H1 (cell line): ENCODE measurements around the gene HOXD11. TPM values are rescaled to one million over a fixed set of nuclear protein-coding genes. Genes with fewer than 3 reads are reported as not detected.

Experiments used
- CTCF ChIA-PET: fragments of 300-600 bp; sonication (Branson Sonifier 250); formaldehyde crosslinking; loops from one replicate; lab custom pipeline; 2021; ENCODE audit not compliant: partially characterized antibody; lab: Charles Lee
- POLR2A ChIA-PET: fragments of 300-600 bp; sonication (Branson Sonifier 250); formaldehyde crosslinking; loops from one replicate; lab custom pipeline; 2021; ENCODE audit warnings: inconsistent platforms; ENCODE audit not compliant: partially characterized antibody; lab: Charles Lee
- DNase-seq, 2 experiments: peaks; one replicate each; pipeline versions ENCODE4 v3.0.0 to v3.0.0-alpha.2; 2010 to 2022; ENCODE audit warnings: low spot score in 2 of 2, low read depth in 1 of 2, mixed read lengths in 1 of 2
- FAIRE-seq: peaks from 2 replicates; lab custom pipeline; 2011; peaks lifted over from hg19 to GRCh38; lab: Jason Lieb, UNC
- H2AFZ ChIP-seq: 2 replicates; pipeline ENCODE4 v1.8.1; 2012; ENCODE audit warnings: low read length, inconsistent platforms
- H2AK5ac ChIP-seq: 2 replicates; pipeline ENCODE4 v1.6.1; 2013; ENCODE audit warnings: low read depth, low read length
- H2BK120ac ChIP-seq: replicated peaks from 2 replicates; pipeline ENCODE3; 2013; ENCODE audit warnings: low read depth, low read length, inconsistent platforms
- H2BK12ac ChIP-seq: 2 replicates; pipeline ENCODE4 v1.6.1; 2013; ENCODE audit warnings: low read depth, low read length
- H2BK15ac ChIP-seq: 2 replicates; pipeline ENCODE4 v1.6.1; 2013; ENCODE audit warnings: low read length
- H2BK20ac ChIP-seq: 2 replicates; pipeline ENCODE4 v1.6.1; 2013; ENCODE audit warnings: low read length
- H2BK5ac ChIP-seq: 2 replicates; pipeline ENCODE4 v1.6.1; 2013; ENCODE audit warnings: low read depth, low read length
- H3K14ac ChIP-seq: 2 replicates; pipeline ENCODE4 v1.6.1; 2013; ENCODE audit warnings: inconsistent platforms; ENCODE audit not compliant: insufficient read length
- H3K18ac ChIP-seq: 2 replicates; pipeline ENCODE4 v1.6.1; 2013; ENCODE audit warnings: low read length; ENCODE audit errors: extremely low read depth
- H3K23ac ChIP-seq: 2 replicates; pipeline ENCODE4 v1.6.1; 2013; ENCODE audit warnings: inconsistent platforms; ENCODE audit not compliant: insufficient read length
- H3K23me2 ChIP-seq: 2 replicates; pipeline ENCODE4 v1.6.1; 2013; ENCODE audit warnings: low read depth, low read length
- H3K27ac ChIP-seq: 2 replicates; pipeline ENCODE4 v1.6.1; 2011; ENCODE audit warnings: low read depth, low read length, inconsistent platforms
- H3K27me3 ChIP-seq, 4 experiments: replicated peaks in 1 of 4; 1 replicate in 1 of 4; 2 replicates in 3 of 4; pipeline versions ENCODE4 v1.6.1 to v1.8.1; 2011 to 2013; ENCODE audit warnings: low read length in 3 of 4, mild to moderate bottlenecking in 3 of 4, inconsistent platforms in 2 of 4, mixed read lengths in 2 of 4, moderate library complexity in 1 of 4; ENCODE audit not compliant: control insufficient read depth in 3 of 4, insufficient read depth in 3 of 4; ENCODE audit errors: extremely low read depth in 1 of 4
- H3K36me3 ChIP-seq, 4 experiments: 2 replicates each; pipeline versions ENCODE4 v1.6.1 to v1.8.1; 2011 to 2013; ENCODE audit warnings: mild to moderate bottlenecking in 4 of 4, low read length in 3 of 4, moderate library complexity in 2 of 4, control low read depth in 1 of 4, inconsistent platforms in 1 of 4; ENCODE audit not compliant: insufficient read depth in 4 of 4, control insufficient read depth in 2 of 4
- H3K4ac ChIP-seq: replicated peaks from 2 replicates; pipeline ENCODE3; 2013; ENCODE audit warnings: low read length, low read depth, mixed read lengths, inconsistent platforms; ENCODE audit not compliant: insufficient read length
- H3K4me1 ChIP-seq, 4 experiments: replicated peaks in 1 of 4; 1 replicate in 1 of 4; 2 replicates in 3 of 4; pipeline versions ENCODE4 v1.6.1 to v1.8.1; 2011 to 2013; ENCODE audit warnings: low read length in 3 of 4, inconsistent platforms in 2 of 4, mixed read lengths in 1 of 4; ENCODE audit not compliant: insufficient read depth in 4 of 4, control insufficient read depth in 3 of 4
- H3K4me2 ChIP-seq, 2 experiments: 2 replicates each; pipeline versions ENCODE4 v1.6.1 to v1.8.1; 2011 to 2013; ENCODE audit warnings: low read depth in 2 of 2, low read length in 2 of 2, control low read depth in 1 of 2, inconsistent platforms in 1 of 2, mild to moderate bottlenecking in 1 of 2; ENCODE audit not compliant: insufficient read depth in 1 of 2
- H3K4me3 ChIP-seq, 4 experiments: fragments of 200-600, 300-600 bp in 1 of 4; sonication (generic), shearing (Covaris generic), sonication (Bioruptor Twin) in 1 of 4; 2 replicates each; pipeline versions ENCODE4 v1.5.1 to v1.8.1; 2011 to 2016; ENCODE audit warnings: low read length in 4 of 4, low read depth in 3 of 4, control low read depth in 2 of 4, inconsistent platforms in 2 of 4, mild to moderate bottlenecking in 2 of 4, mixed read lengths in 1 of 4, moderate library complexity in 1 of 4; ENCODE audit not compliant: insufficient read depth in 2 of 4; ENCODE audit errors: extremely low read depth in 1 of 4
- H3K56ac ChIP-seq: replicated peaks from 2 replicates; pipeline ENCODE3; 2013; ENCODE audit warnings: low read depth, mild to moderate bottlenecking, mixed read lengths, low read length, inconsistent platforms; ENCODE audit not compliant: insufficient read length
- H3K79me1 ChIP-seq: 2 replicates; pipeline ENCODE4 v1.6.1; 2013; ENCODE audit warnings: low read depth, low read length, control low read depth
- H3K79me2 ChIP-seq, 2 experiments: 2 replicates each; pipeline versions ENCODE4 v1.6.1 to v1.8.1; 2012 to 2013; ENCODE audit warnings: low read length in 2 of 2, mild to moderate bottlenecking in 2 of 2, inconsistent platforms in 1 of 2; ENCODE audit not compliant: insufficient read depth in 2 of 2, control insufficient read depth in 1 of 2
- H3K9ac ChIP-seq, 4 experiments: replicated peaks in 1 of 4; 1 replicate in 1 of 4; 2 replicates in 3 of 4; pipeline versions ENCODE4 v1.6.1 to v1.8.1; 2011 to 2013; ENCODE audit warnings: low read depth in 3 of 4, low read length in 3 of 4, control low read depth in 2 of 4, mild to moderate bottlenecking in 2 of 4, moderate library complexity in 2 of 4, inconsistent platforms in 1 of 4; ENCODE audit errors: extremely low read depth in 1 of 4
- H3K9me3 ChIP-seq, 2 experiments: 2 replicates each; pipeline versions ENCODE4 v1.6.1 to v1.8.1; 2012 to 2013; ENCODE audit warnings: mild to moderate bottlenecking in 2 of 2, moderate library complexity in 2 of 2, control low read depth in 1 of 2, inconsistent platforms in 1 of 2, low read depth in 1 of 2, low read length in 1 of 2, mixed read lengths in 1 of 2; ENCODE audit not compliant: insufficient read depth in 2 of 2
- H4K20me1 ChIP-seq, 2 experiments: replicated peaks in 1 of 2; 2 replicates each; pipeline versions ENCODE3 to v1.8.1; 2011 to 2013; ENCODE audit warnings: inconsistent platforms in 2 of 2, low read length in 2 of 2, mild to moderate bottlenecking in 1 of 2; ENCODE audit not compliant: insufficient read depth in 2 of 2, control insufficient read depth in 1 of 2
- H4K5ac ChIP-seq: 2 replicates; pipeline ENCODE4 v1.6.1; 2013; ENCODE audit warnings: low read length, low read depth, mixed read lengths, inconsistent platforms; ENCODE audit not compliant: insufficient read length
- H4K8ac ChIP-seq: 2 replicates; pipeline ENCODE4 v1.8.0; 2013; ENCODE audit warnings: mild to moderate bottlenecking, moderate library complexity, low read length, inconsistent platforms; ENCODE audit not compliant: insufficient read depth; ENCODE audit errors: extremely low read depth
- H4K91ac ChIP-seq: replicated peaks from 2 replicates; pipeline ENCODE3; 2013; ENCODE audit warnings: low read length, mixed read lengths, inconsistent platforms; ENCODE audit not compliant: insufficient read length
- CBX5 ChIP-seq: fragments of 300-800, 300-1000 bp; sonication (generic); IDR thresholded peaks from 2 replicates; pipeline ENCODE4 v1.7.1; 2016; ENCODE audit warnings: antibody characterized with exemption, low read length, low read depth
- CHD2 ChIP-seq: IDR thresholded peaks from 2 replicates; pipeline ENCODE4 v1.6.1; 2012; ENCODE audit warnings: low read length, improper control_type of control experiment
- CREB1 ChIP-seq: IDR thresholded peaks from 2 replicates; pipeline ENCODE4 v1.6.1; 2012; ENCODE audit warnings: inconsistent platforms
- FOSL1 ChIP-seq: IDR thresholded peaks from 2 replicates; pipeline ENCODE4 v1.6.1; 2011; ENCODE audit warnings: mild to moderate bottlenecking, low read depth, low read length, moderate library complexity; ENCODE audit not compliant: insufficient read depth
- GABPA ChIP-seq: IDR thresholded peaks from 2 replicates; pipeline ENCODE4 v1.6.1; 2011; ENCODE audit warnings: mild to moderate bottlenecking, low read length, moderate library complexity, borderline replicate concordance; ENCODE audit not compliant: insufficient read depth
- NANOG ChIP-seq: IDR thresholded peaks from 2 replicates; pipeline ENCODE4 v1.6.1; 2011; ENCODE audit warnings: low read length, low read depth, mild to moderate bottlenecking, inconsistent platforms; ENCODE audit not compliant: insufficient read depth, poor library complexity, severe bottlenecking
- TCF12 ChIP-seq: IDR thresholded peaks from 2 replicates; pipeline ENCODE4 v1.6.1; 2011; ENCODE audit warnings: low read depth, mild to moderate bottlenecking, low read length
- YY1 ChIP-seq: IDR thresholded peaks from 2 replicates; pipeline ENCODE4 v1.6.1; 2011; ENCODE audit warnings: low read depth, mild to moderate bottlenecking, low read length
- WGBS, 2 experiments: shearing (Covaris generic) in 1 of 2; methylation state at CpG; one replicate each; pipeline versions ENCODE4 v1.1.6 to v1.1.7; 2013 to 2015; ENCODE audit warnings: low lambda C conversion rate in 2 of 2, mixed read lengths in 2 of 2, inconsistent platforms in 1 of 2, low coverage in 1 of 2, missing lambda C conversion rate in 1 of 2; ENCODE audit not compliant: insufficient replicate concordance in 2 of 2, insufficient coverage in 1 of 2, insufficient read length in 1 of 2; ENCODE audit errors: extremely low coverage in 1 of 2, missing lambda C conversion rate in 1 of 2; 5-methylcytosine and 5-hydroxymethylcytosine counted together
- polyA plus RNA-seq, 7 experiments: library from polyadenylated mRNA; depleted of rRNA in 3 of 7; stranded (reverse) in 5 of 7; unstranded in 2 of 7; fragments of >200 nt in 5 of 7; fragments of 200-250 nt in 2 of 7; gene quantifications; 1 replicate in 5 of 7; 2 replicates in 1 of 7; 4 replicates in 1 of 7; pipeline versions ENCODE4 v1.2.1 to v1.2.3, GENCODE V29; 2011 to 2013; ENCODE audit warnings: missing spikeins in 2 of 7, mixed read lengths in 2 of 7
- total RNA-seq: library from RNA; stranded (reverse); fragmentation: NEBNext Ultra II Directional; extraction: Animal tissue kit (Norgen Biotek cat#: 25700); gene quantifications from 2 replicates; pipeline ENCODE4 v1.2.1, GENCODE V29; 2021

Gene HOXD11
- total and polyA plus RNA-seq, 2 of the 8 experiments (the other 6 are each of a cell fraction or from before 2014, with no cell fraction given), result not detected

GRCh38 chr2:176142281-176142680 is 35.2 kb downstream of the HOXD11 start:
- CTCF ChIA-PET, result interaction anchor here (0.6 to 10.0 kb wide), 8 partner anchors 11 to 979 kb away, joined by 3 to 119 read pairs (median 10); partner anchors contain the start of gene HOXD8
- Histone ChIP-seq H3K27me3 (peaks cover 84 to 100% (median 96%) of the 10 kb centered on the region in 4 experiments), H4K91ac (no peak overlapping the region), H4K8ac (no peak overlapping the region), H2BK15ac (no peak overlapping the region), H2AK5ac (no peak overlapping the region), H3K23me2 (no peaks in the 10 kb centered on the region), H3K4me2 (no peak overlapping the region), H3K4ac (no peak overlapping the region), H3K9me3 (no peaks in the 10 kb centered on the region; a peak in 1 of 4 replicates), H3K23ac (no peak overlapping the region), H2BK20ac (no peak overlapping the region), H3K18ac (no peak overlapping the region), H3K14ac (no peak overlapping the region), H3K27ac (no peak overlapping the region), H2AFZ (no peak overlapping the region), H2BK120ac (no peak overlapping the region), H3K56ac (no peak overlapping the region), H3K79me2 (no peaks in the 10 kb centered on the region), H3K4me1 (peaks cover 0 to 4% (median 2%) of the 10 kb centered on the region in 4 experiments; a peak in 4 of 7 replicates), H4K5ac (no peak overlapping the region), H2BK5ac (no peak overlapping the region), H2BK12ac (no peak overlapping the region), H4K20me1 (peaks cover 9 to 15% of the 10 kb centered on the region in 2 experiments), H3K79me1 (no peaks in the 10 kb centered on the region), H3K9ac (no peak overlapping the region), H3K36me3 (peaks cover 0 to 2% (median 0%) of the 10 kb centered on the region in 4 experiments; a peak in 1 of 8 replicates), H3K4me3 (no peak overlapping the region)
- POLR2A ChIA-PET, result no interaction called here
- TF ChIP-seq TCF12, result no peak
- TF ChIP-seq CREB1, result no peak
- TF ChIP-seq CHD2, result no peak
- TF ChIP-seq NANOG, result no peak
- TF ChIP-seq FOSL1, result no peak
- no peak for TF ChIP-seq CBX5
- TF ChIP-seq GABPA, result no peak
- no peak for TF ChIP-seq YY1
- DNase-seq, result no peak
- WGBS, 2 experiments, result 90% methylated on average over 2 of the region's 2 CpGs; no CpG with 5 or more reads in 1 of the 2 experiments
- FAIRE-seq, result no peak
